Measurements from ENCODE around the gene SNX13. TPM values are rescaled to one million over a fixed set of nuclear protein-coding genes. Genes with fewer than 3 reads are reported as not detected.

The SNX13 gene
- total RNA-seq, 2 experiments from 2014 or later: 20.7 to 24.1 TPM

DNA sequence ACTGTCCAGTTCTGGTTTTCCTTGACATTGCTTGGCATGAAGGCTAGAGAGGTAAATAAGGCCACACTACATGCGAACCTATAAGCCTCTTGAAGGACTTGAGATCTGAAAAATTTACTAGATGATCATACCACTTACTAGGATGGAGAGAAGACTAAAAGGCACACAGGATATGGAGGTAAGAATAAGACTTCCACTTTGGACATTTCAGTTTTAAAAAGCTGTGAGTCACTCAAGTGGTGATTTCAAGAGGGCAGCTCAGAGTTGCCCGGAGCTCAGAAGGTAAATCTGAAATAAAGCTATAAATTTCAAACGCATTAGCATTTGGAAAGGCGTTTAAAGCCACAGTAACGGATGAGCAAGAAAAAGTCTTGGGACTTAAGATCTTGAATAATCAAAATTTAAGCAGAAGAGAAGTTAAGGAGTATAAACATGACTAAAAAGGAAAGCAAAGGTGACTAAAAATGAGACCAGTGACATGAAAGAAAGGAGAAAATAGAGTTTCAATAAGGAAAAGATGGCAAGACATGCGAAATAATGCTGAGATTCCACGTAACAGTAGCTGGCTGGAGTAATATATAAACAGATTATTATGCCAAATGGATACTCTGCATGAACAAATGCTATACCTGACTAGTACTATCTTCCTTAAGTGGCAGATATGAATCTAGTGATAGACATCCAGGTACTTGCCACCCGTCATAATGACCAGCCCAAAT lies 68.3 kb downstream of the SNX13 start:
- peaks cover 44% of the 10 kb centered on the region for H3K36me3 Mint-ChIP-seq (ENCODE audit: low read depth)
- H3K4me1 Mint-ChIP-seq (ENCODE audit: low read depth): peaks cover 11% of the 10 kb centered on the region
- no peak overlapping the region for H3K27ac Mint-ChIP-seq
- H3K27me3 Mint-ChIP-seq: no peaks in the 10 kb centered on the region
- ChIA-PET POLR2A (no interaction called here), CTCF (no interaction called here)
- no peak overlapping the region for H3K4me3 Mint-ChIP-seq
- intact Hi-C loops (cut with micrococcal nuclease): no loop called here
- TF ChIP-seq CTCF (IDR thresholded peaks at IDR 0.05): no peak
- ATAC-seq (peak; percentile 13), DNase-seq (no peak)
- no peaks in the 10 kb centered on the region for H3K9me3 Mint-ChIP-seq

- no peak for TF ChIP-seq CTCF (IDR thresholded peaks at IDR 0.05)
- Mint-ChIP-seq H3K4me1 (ENCODE audit: low read depth) (peaks cover 11% of the 10 kb centered on the region), H3K27ac (no peak overlapping the region), H3K4me3 (no peak overlapping the region), H3K9me3 (peaks cover 7% of the 10 kb centered on the region), H3K27me3 (no peaks in the 10 kb centered on the region), H3K36me3 (ENCODE audit: low read depth) (peaks cover 55% of the 10 kb centered on the region)
- ATAC-seq (no peak), DNase-seq (no peak)
- ChIA-PET CTCF (no interaction called here), POLR2A (no interaction called here)
- intact Hi-C loops (cut with micrococcal nuclease): no loop called here
Measured at GRCh38 chr7:17870406-17870805, 69.9 kb downstream of the SNX13 start.

- CTCF ChIA-PET: no interaction called here
- H3K9me3 Mint-ChIP-seq: peaks cover 9% of the 10 kb centered on the region
- H3K4me3 Mint-ChIP-seq: no peak overlapping the region
- H3K36me3 Mint-ChIP-seq (ENCODE audit: low read depth): peaks cover 69% of the 10 kb centered on the region
- peaks cover 7% of the 10 kb centered on the region for H3K4me1 Mint-ChIP-seq (ENCODE audit: low read depth)
- POLR2A ChIA-PET: no interaction called here
- no peaks in the 10 kb centered on the region for H3K27me3 Mint-ChIP-seq
- H3K27ac Mint-ChIP-seq: no peak overlapping the region
- intact Hi-C loops (cut with micrococcal nuclease): no loop called here
- ATAC-seq (no peak), DNase-seq (no peak)
- TF ChIP-seq CTCF (IDR thresholded peaks at IDR 0.05): no peak
Measured at GRCh38 chr7:17863809-17864143, 76.5 kb downstream of the SNX13 start.

- ATAC-seq (no peak), DNase-seq (no peak)
- H3K36me3 Mint-ChIP-seq (ENCODE audit: low read depth): peaks cover 69% of the 10 kb centered on the region
- intact Hi-C loops (cut with micrococcal nuclease): no loop called here
- TF ChIP-seq CTCF (IDR thresholded peaks at IDR 0.05): no peak
- POLR2A ChIA-PET: interaction anchor here (0.6 kb wide), 1 partner anchor 10 kb away, joined by 3 read pairs; no protein-coding TSS in a partner anchor
- peaks cover 7% of the 10 kb centered on the region for H3K4me1 Mint-ChIP-seq (ENCODE audit: low read depth)
- no peak overlapping the region for H3K27ac Mint-ChIP-seq
- CTCF ChIA-PET: no interaction called here
- H3K27me3 Mint-ChIP-seq: no peaks in the 10 kb centered on the region
- H3K9me3 Mint-ChIP-seq: peaks cover 9% of the 10 kb centered on the region
- H3K4me3 Mint-ChIP-seq: no peak overlapping the region
Measured at GRCh38 chr7:17863095-17863808, 77.0 kb downstream of the SNX13 start.

- peaks cover 31% of the 10 kb centered on the region for H3K4me1 Mint-ChIP-seq (ENCODE audit: low read depth)
Measured at GRCh38 chr7:17856251-17856650, 84.0 kb downstream of the SNX13 start.

More at GRCh38 chr7:17856251-17856650, 84.0 kb downstream of the SNX13 start:
- no peaks in the 10 kb centered on the region for H3K27me3 Mint-ChIP-seq
- H3K9me3 Mint-ChIP-seq: peaks cover 3% of the 10 kb centered on the region
- peaks cover 56% of the 10 kb centered on the region for H3K36me3 Mint-ChIP-seq (ENCODE audit: low read depth)
- intact Hi-C loops (cut with micrococcal nuclease): no loop called here
- CTCF ChIA-PET: no interaction called here
- no peak for ATAC-seq
- no peak for TF ChIP-seq CTCF (IDR thresholded peaks at IDR 0.05)
- no peak overlapping the region for H3K27ac Mint-ChIP-seq
- POLR2A ChIA-PET: no interaction called here
- no peak overlapping the region for H3K4me3 Mint-ChIP-seq
- DNase-seq: no peak

All from activated CD8-positive, alpha-beta T cell treated with anti-CD3 and anti-CD28 coated beads for 36 hours (primary cell).